ENCODE data around the gene ZNF546.

Gene ZNF546

DNA sequence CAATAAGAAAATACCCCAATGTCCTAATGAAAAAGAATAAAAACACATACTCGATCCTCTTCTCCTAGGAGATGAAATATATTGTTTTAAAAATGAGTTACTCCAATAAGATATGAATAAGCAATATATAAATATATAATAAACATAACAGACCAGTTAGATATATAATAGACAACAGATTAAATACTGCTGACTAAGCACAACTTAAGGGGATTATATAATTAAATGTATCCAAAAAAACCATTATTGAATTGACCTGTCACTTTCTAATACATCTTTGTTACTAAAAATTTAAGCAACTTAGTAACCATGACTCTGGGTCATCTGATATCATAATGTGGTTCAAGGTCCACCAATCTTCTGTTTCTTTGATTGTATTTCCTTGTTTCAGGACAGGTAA, 73.2 kb downstream of the ZNF546 start:
- in situ Hi-C loops (cut with HindIII; ENCODE audit: low sequenced_read_pairs): no loop called here
- TF ChIP-seq, protein P1, sequence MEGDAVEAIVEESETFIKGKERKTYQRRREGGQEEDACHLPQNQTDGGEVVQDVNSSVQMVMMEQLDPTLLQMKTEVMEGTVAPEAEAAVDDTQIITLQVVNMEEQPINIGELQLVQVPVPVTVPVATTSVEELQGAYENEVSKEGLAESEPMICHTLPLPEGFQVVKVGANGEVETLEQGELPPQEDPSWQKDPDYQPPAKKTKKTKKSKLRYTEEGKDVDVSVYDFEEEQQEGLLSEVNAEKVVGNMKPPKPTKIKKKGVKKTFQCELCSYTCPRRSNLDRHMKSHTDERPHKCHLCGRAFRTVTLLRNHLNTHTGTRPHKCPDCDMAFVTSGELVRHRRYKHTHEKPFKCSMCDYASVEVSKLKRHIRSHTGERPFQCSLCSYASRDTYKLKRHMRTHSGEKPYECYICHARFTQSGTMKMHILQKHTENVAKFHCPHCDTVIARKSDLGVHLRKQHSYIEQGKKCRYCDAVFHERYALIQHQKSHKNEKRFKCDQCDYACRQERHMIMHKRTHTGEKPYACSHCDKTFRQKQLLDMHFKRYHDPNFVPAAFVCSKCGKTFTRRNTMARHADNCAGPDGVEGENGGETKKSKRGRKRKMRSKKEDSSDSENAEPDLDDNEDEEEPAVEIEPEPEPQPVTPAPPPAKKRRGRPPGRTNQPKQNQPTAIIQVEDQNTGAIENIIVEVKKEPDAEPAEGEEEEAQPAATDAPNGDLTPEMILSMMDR (IDR thresholded peaks at IDR 0.05; ENCODE audit: low read depth, low read length): no peak
- no peak for DNase-seq (ENCODE audit: low read depth, low spot score)
- no peak overlapping the region for H3K4me3 ChIP-seq (ENCODE audit: low read depth, low read length)
